Measurements from ENCODE around the gene RBMXL3.

DNA sequence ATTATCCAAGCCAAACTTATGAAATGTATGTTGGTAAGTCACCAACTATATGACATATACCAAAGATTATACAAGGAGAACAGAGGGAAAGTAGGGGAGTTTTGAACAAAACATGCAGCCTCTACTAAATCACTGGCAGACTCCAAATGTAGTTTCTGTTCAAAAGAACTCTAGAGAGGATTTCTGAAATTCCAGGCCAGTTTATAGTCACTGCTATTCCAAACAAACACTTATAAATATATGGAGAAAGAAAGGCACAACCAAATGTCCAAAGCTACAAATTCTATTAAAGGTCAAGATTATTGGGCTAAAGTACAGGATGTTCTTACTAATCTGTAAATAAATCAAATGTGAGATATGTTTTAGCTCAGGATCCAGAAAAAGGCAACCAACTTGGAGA lies 47.4 kb downstream of the RBMXL3 start:
- TF ChIP-seq, protein P1, sequence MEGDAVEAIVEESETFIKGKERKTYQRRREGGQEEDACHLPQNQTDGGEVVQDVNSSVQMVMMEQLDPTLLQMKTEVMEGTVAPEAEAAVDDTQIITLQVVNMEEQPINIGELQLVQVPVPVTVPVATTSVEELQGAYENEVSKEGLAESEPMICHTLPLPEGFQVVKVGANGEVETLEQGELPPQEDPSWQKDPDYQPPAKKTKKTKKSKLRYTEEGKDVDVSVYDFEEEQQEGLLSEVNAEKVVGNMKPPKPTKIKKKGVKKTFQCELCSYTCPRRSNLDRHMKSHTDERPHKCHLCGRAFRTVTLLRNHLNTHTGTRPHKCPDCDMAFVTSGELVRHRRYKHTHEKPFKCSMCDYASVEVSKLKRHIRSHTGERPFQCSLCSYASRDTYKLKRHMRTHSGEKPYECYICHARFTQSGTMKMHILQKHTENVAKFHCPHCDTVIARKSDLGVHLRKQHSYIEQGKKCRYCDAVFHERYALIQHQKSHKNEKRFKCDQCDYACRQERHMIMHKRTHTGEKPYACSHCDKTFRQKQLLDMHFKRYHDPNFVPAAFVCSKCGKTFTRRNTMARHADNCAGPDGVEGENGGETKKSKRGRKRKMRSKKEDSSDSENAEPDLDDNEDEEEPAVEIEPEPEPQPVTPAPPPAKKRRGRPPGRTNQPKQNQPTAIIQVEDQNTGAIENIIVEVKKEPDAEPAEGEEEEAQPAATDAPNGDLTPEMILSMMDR (conservative IDR thresholded peaks at IDR 0.05; ENCODE audit: low read depth, low read length), result no peak
- no peak for TF ChIP-seq EZH2 (IDR thresholded peaks at IDR 0.05; ENCODE audit: low read length, unreplicated experiment)
